ENCODE results near the gene MED23.

GRCh38 chr6:131552572-131552971 lies 75.5 kb downstream of the MED23 start:
- TF ChIP-seq CTCF (conservative IDR thresholded peaks at IDR 0.05; ENCODE audit: low read length) = no peak
- no peak for TF ChIP-seq EZH2phosphoT487 (IDR thresholded peaks at IDR 0.05; ENCODE audit: borderline replicate concordance, low read depth, low read length)
